ENCODE results near the gene RFK.

The RFK gene

DNA sequence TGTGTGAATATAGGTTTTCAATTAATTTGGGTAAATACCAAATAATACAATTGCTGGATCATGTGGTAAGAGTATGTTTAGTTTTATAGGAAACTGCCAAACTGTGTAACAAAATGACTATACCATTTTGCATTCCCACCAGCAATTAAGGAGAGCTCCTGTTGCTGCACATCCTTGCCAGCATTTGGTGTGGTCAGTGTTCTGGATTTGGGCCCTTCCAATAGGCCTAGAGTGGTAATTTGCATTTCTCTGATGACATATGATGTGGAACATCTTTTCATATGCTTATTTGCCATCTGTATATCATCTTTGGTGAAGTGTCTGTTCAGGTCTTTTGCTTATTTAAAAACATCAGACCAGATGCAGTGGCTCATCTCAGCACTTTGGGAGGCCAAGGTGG is 11.6 kb upstream of the RFK start:
- DNase-seq: no peak

GRCh38 chr9:76405340-76405739 is 11.1 kb upstream of the RFK start:
- DNase-seq: no peak

- DNase-seq: no peak
These were observed 10.2 kb upstream of the RFK start for GRCh38 chr9:76404401-76404800.

GRCh38 chr9:76403352-76403751 is 9.1 kb upstream of the RFK start:
- DNase-seq: peak; percentile 27

DNA sequence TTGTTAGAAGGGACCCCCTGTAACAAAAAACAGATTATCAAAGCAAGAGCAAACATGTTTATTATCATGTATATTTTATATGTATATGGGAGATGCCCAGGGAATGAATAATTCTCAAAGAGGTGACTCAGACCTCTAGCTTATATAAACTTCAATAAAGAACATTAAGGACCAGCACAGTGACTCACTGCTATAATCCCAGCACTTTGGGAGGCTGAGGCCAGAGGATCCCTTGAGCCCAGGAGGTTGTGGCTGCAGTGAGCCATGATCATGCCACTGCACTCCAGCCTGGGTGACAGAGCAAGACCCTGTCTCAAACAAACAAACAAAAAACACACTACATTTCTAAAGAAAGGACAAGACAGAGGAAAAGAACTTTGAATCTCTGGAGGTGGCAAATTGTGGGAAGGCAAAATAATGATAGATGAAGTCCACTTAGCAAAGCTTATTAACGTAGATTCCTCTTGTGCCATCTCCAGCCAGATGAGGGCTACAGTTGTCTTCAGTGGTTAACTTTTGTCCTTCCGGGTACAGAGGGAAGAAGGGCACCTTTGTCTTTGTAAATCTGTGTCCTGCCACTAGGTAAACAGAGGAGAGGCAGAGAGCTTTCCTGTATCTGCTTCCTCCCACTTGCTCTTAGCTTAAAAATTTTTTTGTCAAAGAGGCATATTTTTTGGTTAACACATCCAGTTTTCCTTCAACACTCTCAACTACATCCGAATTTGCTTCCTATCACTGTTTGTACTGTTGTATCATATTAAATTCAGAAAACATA is 7.5 kb upstream of the RFK start:
- no peak for DNase-seq

GRCh38 chr9:76401176-76401575 is 7.0 kb upstream of the RFK start:
- no peak for DNase-seq

DNA sequence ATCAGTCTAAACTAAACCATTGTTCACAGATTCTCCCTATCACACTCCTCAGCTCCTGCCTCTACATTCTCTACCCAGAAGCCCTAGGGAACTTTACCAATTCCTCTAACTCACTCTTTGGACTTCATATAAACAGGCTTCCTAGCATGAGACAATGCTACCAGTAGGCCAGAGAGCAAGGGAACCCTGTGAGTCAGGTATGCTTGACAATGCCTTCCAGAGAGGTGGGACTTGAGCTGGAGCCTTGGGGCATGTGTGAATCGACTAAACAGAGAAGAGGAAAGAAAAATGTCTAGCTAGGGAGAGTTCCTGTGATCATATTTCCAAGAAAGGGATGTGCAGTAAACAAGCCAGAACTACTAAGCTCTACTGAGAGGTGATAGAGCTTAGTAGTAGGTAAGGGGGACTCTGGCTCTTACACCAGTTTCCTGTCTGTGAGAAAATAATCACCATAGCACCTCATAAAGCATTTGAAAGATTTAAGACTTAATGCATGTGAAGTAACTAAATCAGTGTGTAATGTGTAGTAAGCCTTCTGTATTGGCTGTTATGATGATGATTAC is 6.4 kb upstream of the RFK start:
- no peak for DNase-seq

GRCh38 chr9:76399856-76400255 is 5.6 kb upstream of the RFK start:
- no peak for DNase-seq

DNA sequence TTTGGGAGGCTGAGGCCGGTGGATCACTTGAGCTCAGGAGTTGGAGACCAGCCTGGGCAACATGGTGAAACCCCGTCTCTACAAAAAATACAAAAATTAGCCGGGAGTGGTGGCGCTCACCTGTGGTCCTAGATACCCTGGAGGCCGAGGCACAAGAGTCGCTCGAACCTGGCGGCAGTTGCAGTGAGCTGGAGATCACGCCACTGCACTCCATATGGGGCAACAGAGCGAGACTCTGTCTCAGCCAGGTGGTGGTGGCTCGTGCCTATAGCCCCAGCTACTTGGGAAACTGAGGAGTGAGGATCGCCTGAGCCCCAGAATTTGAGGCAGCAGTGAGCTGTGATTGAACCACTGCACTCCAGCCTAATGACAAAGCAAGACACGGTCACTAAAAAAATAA is 2.4 kb upstream of the RFK start:
- DNase-seq: no peak

- DNase-seq: no peak
These were observed 1.9 kb upstream of the RFK start for GRCh38 chr9:76396144-76396543.

DNA sequence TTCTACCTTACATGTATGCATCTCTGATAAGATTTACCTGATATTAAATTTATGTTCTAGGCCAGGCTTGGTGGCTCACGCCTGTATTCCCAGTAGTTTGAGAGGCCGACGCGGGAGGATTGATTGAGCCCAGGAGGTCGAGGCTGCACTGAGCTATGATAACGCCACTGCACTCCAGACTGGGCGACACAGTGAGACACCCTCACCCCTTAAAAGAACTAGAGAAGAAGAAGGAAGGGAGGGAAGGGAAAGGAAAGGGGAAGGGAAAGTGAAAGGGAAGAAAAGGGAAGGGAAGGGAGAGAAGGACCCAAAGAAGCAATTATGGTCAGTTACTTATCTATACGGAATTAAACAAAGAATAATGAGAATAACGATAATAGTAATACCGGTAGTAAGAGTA is 1.2 kb upstream of the RFK start:
- DNase-seq: no peak

- DNase-seq: peak; percentile 66
These were observed 680 bp upstream of the RFK start for GRCh38 chr9:76394960-76395252.

- DNase-seq: no peak
These were observed 3.6 kb downstream of the RFK start for GRCh38 chr9:76390656-76391055.

DNA sequence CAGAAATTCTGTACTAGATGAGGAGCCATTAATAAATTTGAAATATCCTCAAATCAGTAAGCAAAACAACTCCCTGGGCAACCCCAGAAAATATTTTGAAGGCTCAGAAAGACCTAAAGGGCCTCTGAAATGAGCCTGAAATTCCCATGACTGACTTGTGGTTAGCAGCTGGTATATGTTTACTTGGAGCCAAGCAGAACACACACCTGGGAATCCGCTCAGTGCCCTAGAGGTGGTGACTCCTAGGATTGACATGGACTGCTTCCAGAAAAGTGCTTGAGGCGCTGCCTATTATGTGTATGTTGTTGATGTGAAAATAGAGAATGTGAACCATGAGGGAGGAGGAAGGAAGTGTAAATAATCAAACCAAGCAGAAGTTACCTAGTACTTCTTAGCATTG is 14.7 kb downstream of the RFK start:
- DNase-seq: no peak

DNA sequence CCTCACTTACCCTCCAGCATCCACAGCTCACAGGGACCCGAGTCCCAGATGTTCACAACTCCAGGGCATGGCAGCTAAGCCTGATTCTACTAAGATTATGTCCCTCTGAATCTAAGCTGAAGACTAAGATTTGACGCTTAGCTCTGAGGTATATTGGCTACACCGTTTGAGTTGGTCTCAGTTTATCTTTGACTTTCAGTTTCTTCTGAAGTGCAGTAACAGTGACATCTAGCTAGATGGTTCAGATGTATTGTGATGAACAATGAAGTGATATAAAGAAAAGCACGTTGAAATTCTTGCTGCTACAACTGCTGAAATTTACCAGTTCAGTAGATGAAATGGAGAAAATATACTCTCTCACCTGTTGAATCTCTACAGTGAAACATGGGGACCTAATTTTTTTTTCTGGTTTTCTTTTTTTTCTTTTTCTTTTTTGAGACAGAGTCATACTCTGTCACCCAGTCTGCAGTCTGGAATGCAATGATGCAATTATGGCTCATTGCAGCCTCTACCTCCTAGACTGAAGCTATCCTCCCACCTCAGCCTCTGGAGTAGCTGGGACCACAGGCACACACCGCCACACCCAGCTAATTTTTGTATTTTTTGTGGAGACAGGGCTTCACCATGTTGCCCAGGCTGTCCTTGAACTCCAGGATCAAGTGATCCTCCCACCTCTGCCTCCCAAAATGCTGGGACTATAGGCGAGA is 15.7 kb downstream of the RFK start:
- no peak for DNase-seq

GRCh38 chr9:76377791-76378190 is 16.4 kb downstream of the RFK start:
- DNase-seq: no peak

- no peak for DNase-seq
These were observed 19.3 kb downstream of the RFK start for GRCh38 chr9:76374783-76375559.

- no peak for DNase-seq
These were observed 20.3 kb downstream of the RFK start for GRCh38 chr9:76373784-76374474.

GRCh38 chr9:76373173-76373783 is 20.9 kb downstream of the RFK start:
- no peak for DNase-seq

DNA sequence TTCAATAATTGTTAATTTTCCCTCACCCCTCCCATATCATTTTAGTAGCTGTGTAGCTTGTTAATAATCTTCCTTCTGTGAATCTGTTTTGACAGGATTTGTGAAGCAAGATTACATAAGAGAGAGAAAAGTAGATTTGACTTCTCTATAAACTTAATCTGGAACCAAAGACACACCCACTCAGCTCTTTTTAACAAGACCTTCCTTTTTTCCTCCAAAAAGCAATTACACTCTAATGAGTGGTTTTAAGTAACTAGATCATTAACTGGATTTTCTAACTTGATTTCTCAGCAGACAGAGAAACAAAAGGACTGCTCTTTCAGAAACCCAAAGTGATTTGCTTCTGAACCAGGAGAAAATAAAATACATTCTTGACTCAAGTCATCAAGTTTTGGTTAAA is 21.9 kb downstream of the RFK start:
- DNase-seq: no peak

DNA sequence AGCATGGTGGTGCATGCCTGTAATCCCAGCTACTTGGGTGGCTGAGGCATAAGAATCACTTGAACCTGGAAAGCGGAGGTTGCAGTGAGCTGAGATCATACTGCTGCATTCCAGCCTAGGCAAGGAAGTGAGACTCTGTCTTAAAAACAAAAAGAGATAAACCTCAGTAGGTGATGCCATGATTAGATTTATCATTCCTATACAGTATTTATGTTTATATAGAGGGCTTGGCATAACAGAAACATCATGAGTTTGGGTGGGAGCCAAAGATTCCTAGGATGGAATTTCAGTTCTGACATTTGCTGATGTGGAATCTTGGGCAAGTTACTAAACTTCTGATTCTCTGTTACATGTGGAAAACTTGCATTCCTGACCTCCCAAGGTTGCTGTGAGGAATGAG is 22.3 kb downstream of the RFK start:
- no peak for DNase-seq

GRCh38 chr9:76370396-76371023 is 23.7 kb downstream of the RFK start:
- DNase-seq: no peak

Data from stimulated activated CD4-positive, alpha-beta T cell treated with anti-CD3 and anti-CD28 coated beads, Interleukin-15, amount 100 ng/mL, for 24 hours (primary cell).